Endothelial cell of umbilical vein (primary cell): ENCODE data around the gene NOP16.

Source experiments
- EZH2 ChIP-seq: IDR thresholded peaks from 2 replicates; pipeline ENCODE4 v1.6.1; 2012; ENCODE audit warnings: borderline replicate concordance, low read depth, mild to moderate bottlenecking, moderate library complexity, low read length, inconsistent platforms; ENCODE audit not compliant: severe bottlenecking
- FOS ChIP-seq: IDR thresholded peaks from 2 replicates; pipeline ENCODE4 v1.6.1; 2011; ENCODE audit warnings: mild to moderate bottlenecking, low read length, moderate library complexity, borderline replicate concordance; ENCODE audit not compliant: insufficient read depth
- JUN ChIP-seq: IDR thresholded peaks from 2 replicates; pipeline ENCODE4 v1.6.1; 2011; ENCODE audit warnings: borderline replicate concordance, low read depth; ENCODE audit not compliant: insufficient read length, insufficient read depth
- MYC ChIP-seq: IDR thresholded peaks from one replicate; pipeline ENCODE4 v1.6.1; 2011; ENCODE audit warnings: mild to moderate bottlenecking, low read depth, low read length
- POLR2A ChIP-seq: IDR thresholded peaks from 2 replicates; pipeline ENCODE4 v1.6.1; 2012; ENCODE audit warnings: low read depth, mild to moderate bottlenecking, control low read depth, low read length
- POLR2AphosphoS5 ChIP-seq: IDR thresholded peaks from 2 replicates; pipeline ENCODE4 v1.6.1; 2012; ENCODE audit warnings: low read depth, mild to moderate bottlenecking, control low read depth, low read length, moderate library complexity; ENCODE audit not compliant: insufficient read depth
- TF ChIP-seq, protein P1 (sequence below), 2 donors: IDR thresholded peaks; 1 replicate in 1 of 2; 2 replicates in 1 of 2; pipeline ENCODE4 v1.5.1; 2011; ENCODE audit warnings: low read length in 2 of 2, mild to moderate bottlenecking in 2 of 2, moderate library complexity in 2 of 2, control low read depth in 1 of 2, inconsistent platforms in 1 of 2, low read depth in 1 of 2; ENCODE audit not compliant: insufficient read depth in 1 of 2; ENCODE audit errors: extremely low read depth in 1 of 2
- TF ChIP-seq, protein P2 (sequence below): IDR thresholded peaks from 2 replicates; pipeline ENCODE4 v1.6.1; 2011; ENCODE audit not compliant: insufficient read depth, insufficient read length

DNA sequence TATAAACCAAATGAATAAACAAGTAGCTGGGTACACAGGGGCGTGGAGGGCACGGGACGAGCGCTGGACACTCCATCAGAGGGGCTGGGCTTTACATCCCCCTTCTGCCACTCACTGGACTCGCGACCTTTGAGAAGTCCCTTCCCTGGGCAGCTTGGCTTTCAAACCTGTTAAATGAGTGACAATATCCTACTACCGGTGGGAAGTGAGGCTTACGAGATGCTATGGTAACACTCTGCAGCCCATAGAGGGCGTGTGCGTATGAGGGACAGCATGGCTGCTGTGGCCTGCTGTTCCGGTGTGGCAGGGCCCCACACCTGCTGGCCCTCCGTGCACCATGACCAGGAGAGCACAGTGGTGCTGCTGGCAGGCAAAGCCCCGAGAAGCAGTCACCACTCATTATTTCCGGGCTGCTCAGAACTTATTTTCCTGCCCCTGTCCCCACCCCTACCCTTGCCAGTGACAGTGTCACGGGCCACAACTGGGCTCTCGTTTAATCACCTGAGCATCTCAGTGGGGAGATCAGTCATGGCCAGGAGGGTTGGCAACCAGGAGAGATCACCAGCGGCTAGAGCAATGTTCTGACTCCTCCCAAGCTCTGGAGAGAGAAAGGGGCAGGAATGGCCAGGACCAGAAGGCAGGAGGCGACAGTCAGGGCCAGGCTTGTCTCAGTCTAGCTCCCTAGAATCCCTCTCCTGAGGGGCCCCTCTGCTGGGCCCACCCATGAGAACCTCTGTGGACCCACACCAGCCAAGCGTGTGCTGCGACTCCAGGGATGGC lies 17.4 kb upstream of the NOP16 start:
- TF ChIP-seq JUN (no peak), POLR2A (no peak), POLR2AphosphoS5 (no peak), EZH2 (no peak), FOS (no peak), MYC (no peak)
- TF ChIP-seq, protein P1, sequence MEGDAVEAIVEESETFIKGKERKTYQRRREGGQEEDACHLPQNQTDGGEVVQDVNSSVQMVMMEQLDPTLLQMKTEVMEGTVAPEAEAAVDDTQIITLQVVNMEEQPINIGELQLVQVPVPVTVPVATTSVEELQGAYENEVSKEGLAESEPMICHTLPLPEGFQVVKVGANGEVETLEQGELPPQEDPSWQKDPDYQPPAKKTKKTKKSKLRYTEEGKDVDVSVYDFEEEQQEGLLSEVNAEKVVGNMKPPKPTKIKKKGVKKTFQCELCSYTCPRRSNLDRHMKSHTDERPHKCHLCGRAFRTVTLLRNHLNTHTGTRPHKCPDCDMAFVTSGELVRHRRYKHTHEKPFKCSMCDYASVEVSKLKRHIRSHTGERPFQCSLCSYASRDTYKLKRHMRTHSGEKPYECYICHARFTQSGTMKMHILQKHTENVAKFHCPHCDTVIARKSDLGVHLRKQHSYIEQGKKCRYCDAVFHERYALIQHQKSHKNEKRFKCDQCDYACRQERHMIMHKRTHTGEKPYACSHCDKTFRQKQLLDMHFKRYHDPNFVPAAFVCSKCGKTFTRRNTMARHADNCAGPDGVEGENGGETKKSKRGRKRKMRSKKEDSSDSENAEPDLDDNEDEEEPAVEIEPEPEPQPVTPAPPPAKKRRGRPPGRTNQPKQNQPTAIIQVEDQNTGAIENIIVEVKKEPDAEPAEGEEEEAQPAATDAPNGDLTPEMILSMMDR (IDR thresholded peaks at IDR 0.05; ENCODE audit: extremely low read depth in 1 of 2, insufficient read depth in 1 of 2, low read depth in 1 of 2, low read length in 2 of 2) = no peak
- TF ChIP-seq, protein P2, sequence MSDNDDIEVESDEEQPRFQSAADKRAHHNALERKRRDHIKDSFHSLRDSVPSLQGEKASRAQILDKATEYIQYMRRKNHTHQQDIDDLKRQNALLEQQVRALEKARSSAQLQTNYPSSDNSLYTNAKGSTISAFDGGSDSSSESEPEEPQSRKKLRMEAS = no peak
